Body of pancreas (tissue), 4 donors: ENCODE measurements around the gene TSGA10IP. TPM values are rescaled to one million over a fixed set of nuclear protein-coding genes. Genes with fewer than 3 reads are reported as not detected.

Source experiments
- ATAC-seq: fragments of 150-250 bp; one replicate; pipeline ENCODE4 v1.9.1; 2016
- DNase-seq, 4 donors: peaks; one replicate each; pipeline ENCODE4 v3.0.0-alpha.2; 2019
- H3K27ac ChIP-seq, 4 donors: fragments of 200-600 bp; sonication (generic); 1 replicate in 3 of 4; 2 replicates in 1 of 4; pipeline versions ENCODE4 v1.5.1 to v1.6.1; 2016 to 2019; ENCODE audit warnings: mild to moderate bottlenecking in 1 of 4, mixed read lengths in 1 of 4, moderate library complexity in 1 of 4
- H3K27me3 ChIP-seq, 2 donors: fragments of 200-600 bp; sonication (generic); one replicate each; pipeline ENCODE4 v1.6.0; 2016; ENCODE audit warnings: mild to moderate bottlenecking in 1 of 2
- H3K36me3 ChIP-seq, 2 donors: fragments of 200-600 bp; sonication (generic); replicated peaks in 1 of 2; 2 replicates each; pipeline ENCODE4 v1.5.1; 2016; ENCODE audit warnings: low read depth in 2 of 2; ENCODE audit not compliant: insufficient read depth in 1 of 2
- H3K4me1 ChIP-seq: fragments of 200-600 bp; sonication (generic); one replicate; pipeline ENCODE4 v1.6.0; 2016
- H3K4me3 ChIP-seq, 2 donors: fragments of 200-600 bp; sonication (generic); 1 replicate in 1 of 2; 2 replicates in 1 of 2; pipeline ENCODE4 v1.5.1; 2016 to 2019
- H3K9me3 ChIP-seq, 3 donors: fragments of 200-600 bp; sonication (generic); 1 replicate in 2 of 3; 2 replicates in 1 of 3; pipeline ENCODE4 v1.5.1; 2016
- POLR2A ChIP-seq, 3 donors: fragments of 450-650 bp; IDR thresholded peaks; one replicate each; pipeline ENCODE4 v1.6.1; 2016; ENCODE audit warnings: antibody characterized with exemption in 3 of 3, mild to moderate bottlenecking in 2 of 3
- WGBS, 2 donors: methylation state at CpG; one replicate each; pipeline ENCODE4 v1.1.5; 2017; 5-methylcytosine and 5-hydroxymethylcytosine counted together
- intact Hi-C: fragments of 100-400 bp; cut with DNase I; formaldehyde crosslinking; loops from one replicate; pipeline ENCODE4 v1.15.1; 2023
- total RNA-seq, 2 donors: library from RNA; depleted of rRNA; stranded (reverse); fragments of >200 nt; gene quantifications; one replicate each; pipeline ENCODE4 v1.1.0, GENCODE V29; 2016
- TF ChIP-seq, protein P1 (sequence below), 7 experiments: fragments of 450-650 bp in 4 of 7; fragments of 200-600 bp in 3 of 7; sonication (generic) in 3 of 7; IDR thresholded peaks; one replicate each; pipeline ENCODE4 v1.5.1; 2016 to 2019; ENCODE audit warnings: antibody characterized with exemption in 7 of 7

TSGA10IP gene
- total RNA-seq, 2 donors from 2014 or later: not detected

DNA sequence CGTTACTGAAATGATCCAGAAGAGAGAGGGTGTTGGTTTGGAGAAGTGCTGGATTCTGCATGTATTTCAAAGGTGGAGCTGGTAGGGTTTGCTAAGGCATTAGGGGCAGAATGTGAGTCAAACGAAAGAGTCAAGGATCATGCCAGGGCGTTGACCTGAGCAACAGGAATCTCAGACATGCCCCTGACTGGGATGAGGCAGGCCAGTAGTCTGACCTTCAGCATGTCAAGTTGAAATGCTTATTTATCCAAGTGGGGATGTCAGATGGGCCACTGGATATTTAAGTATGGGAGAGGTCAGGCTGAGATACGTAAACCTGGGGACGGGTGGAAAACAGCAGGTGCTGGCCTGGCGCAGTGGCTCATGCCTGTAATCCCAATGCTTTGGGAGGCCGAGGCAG is 2.7 kb upstream of the TSGA10IP start:
- 77 to 80% methylated on average over 7 of the region's 7 CpGs for WGBS, 2 donors
- Histone ChIP-seq H3K9me3 (no peaks in the 10 kb centered on the region), H3K36me3 (no peaks in the 10 kb centered on the region), H3K27me3 (no peaks in the 10 kb centered on the region), H3K4me3 (no peak overlapping the region), H3K27ac (no peak overlapping the region), H3K4me1 (no peaks in the 10 kb centered on the region)
- intact Hi-C loops: no loop called here
- DNase-seq (no peak), ATAC-seq (no peak)
- TF ChIP-seq POLR2A (IDR thresholded peaks at IDR 0.05): no peak
- TF ChIP-seq, protein P1, sequence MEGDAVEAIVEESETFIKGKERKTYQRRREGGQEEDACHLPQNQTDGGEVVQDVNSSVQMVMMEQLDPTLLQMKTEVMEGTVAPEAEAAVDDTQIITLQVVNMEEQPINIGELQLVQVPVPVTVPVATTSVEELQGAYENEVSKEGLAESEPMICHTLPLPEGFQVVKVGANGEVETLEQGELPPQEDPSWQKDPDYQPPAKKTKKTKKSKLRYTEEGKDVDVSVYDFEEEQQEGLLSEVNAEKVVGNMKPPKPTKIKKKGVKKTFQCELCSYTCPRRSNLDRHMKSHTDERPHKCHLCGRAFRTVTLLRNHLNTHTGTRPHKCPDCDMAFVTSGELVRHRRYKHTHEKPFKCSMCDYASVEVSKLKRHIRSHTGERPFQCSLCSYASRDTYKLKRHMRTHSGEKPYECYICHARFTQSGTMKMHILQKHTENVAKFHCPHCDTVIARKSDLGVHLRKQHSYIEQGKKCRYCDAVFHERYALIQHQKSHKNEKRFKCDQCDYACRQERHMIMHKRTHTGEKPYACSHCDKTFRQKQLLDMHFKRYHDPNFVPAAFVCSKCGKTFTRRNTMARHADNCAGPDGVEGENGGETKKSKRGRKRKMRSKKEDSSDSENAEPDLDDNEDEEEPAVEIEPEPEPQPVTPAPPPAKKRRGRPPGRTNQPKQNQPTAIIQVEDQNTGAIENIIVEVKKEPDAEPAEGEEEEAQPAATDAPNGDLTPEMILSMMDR (IDR thresholded peaks at IDR 0.05): no peak

DNA sequence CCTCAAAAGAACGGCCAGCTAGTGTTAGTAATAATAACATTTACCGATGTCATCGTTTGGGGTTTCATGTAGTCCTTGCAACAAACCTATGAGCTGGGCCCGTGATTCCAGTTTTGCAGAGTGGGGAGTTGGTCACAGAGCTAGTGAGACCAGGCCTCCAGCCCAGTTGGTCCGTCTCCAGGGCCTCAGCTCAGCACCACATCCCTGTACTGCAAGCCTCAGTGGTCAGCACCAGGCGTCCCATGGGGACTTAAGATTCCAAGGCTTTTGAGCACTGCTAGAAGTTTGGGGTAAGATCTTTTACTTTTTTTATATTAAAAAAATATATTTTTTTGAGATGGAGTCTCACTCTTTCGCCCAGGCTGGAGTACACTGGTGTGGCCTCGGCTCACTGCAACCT is 1.1 kb upstream of the TSGA10IP start:
- no peak for ATAC-seq
- WGBS, 2 donors: 80 to 84% methylated on average over 8 of the region's 8 CpGs

DNA sequence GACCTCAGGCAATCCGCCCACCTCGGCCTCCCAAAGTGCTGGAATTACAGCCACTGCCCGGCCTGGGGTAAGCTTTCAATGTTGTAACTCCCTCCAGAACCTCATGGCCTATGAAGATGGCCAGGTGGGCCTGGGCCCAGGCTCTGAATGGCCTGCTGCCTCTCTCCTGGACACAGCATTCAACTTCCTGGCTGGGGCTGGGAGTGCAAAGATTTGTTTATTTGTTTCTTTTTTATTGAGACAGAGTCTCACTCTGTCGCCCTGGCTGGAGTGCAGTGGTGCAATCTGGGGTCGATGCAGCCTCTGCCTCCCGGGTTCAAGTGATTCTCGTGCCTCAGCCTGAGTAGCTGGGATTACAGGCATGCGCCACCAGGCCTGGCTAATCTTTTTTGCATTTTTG is 513 bp upstream of the TSGA10IP start:
- Histone ChIP-seq H3K9me3 (no peaks in the 10 kb centered on the region), H3K4me3 (no peak overlapping the region), H3K27me3 (no peaks in the 10 kb centered on the region), H3K27ac (no peak overlapping the region), H3K4me1 (no peaks in the 10 kb centered on the region), H3K36me3 (no peaks in the 10 kb centered on the region)
- intact Hi-C loops: no loop called here
- ATAC-seq (no peak), DNase-seq (no peak)
- TF ChIP-seq, protein P1 (IDR thresholded peaks at IDR 0.05): no peak
- TF ChIP-seq POLR2A (IDR thresholded peaks at IDR 0.05): no peak
- 75 to 91% methylated on average over 4 to 8 of the region's 8 CpGs for WGBS, 2 donors

More for the DNA sequence above, 1.1 kb upstream of the TSGA10IP start:
- Histone ChIP-seq H3K9me3 (no peaks in the 10 kb centered on the region), H3K4me3 (no peak overlapping the region), H3K27ac (no peak overlapping the region), H3K4me1 (no peaks in the 10 kb centered on the region), H3K36me3 (no peaks in the 10 kb centered on the region), H3K27me3 (no peaks in the 10 kb centered on the region)
- intact Hi-C loops: no loop called here
- no peak for DNase-seq
- no peak for TF ChIP-seq POLR2A (IDR thresholded peaks at IDR 0.05)
- TF ChIP-seq, protein P1 (IDR thresholded peaks at IDR 0.05): no peak

DNA sequence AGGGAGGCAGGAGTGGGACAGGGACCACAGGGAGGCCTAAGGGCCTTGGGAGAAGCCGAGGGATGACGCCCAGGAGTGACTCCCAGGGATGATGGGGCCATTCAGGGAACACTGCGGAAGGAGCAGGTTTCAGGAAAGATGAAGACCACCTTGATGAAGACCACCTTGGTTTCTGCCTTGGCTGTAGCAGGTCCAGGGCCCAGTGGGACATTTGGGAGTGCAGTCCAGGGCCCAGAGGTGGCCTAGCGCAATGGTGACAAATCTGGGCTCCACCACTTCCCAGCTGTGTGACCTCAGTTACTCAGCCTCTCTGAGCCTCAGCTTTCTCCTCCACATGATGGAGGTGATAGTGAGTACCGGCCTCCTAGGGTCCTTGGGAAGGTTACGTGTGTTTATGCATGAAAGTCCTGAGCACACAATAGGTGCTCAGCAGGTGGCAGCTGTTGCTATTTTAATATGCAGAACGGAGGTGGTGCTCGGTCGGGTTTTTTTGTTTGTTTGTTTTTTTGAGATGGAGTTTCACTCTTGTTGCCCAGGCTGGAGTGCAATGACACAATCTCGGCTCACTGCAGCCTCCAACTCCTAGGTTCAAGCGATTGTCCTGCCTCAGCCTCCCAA is 770 bp downstream of the TSGA10IP start:
- Histone ChIP-seq H3K4me1 (no peaks in the 10 kb centered on the region), H3K27ac (no peak overlapping the region), H3K9me3 (no peaks in the 10 kb centered on the region), H3K36me3 (no peaks in the 10 kb centered on the region), H3K27me3 (no peaks in the 10 kb centered on the region), H3K4me3 (no peak overlapping the region)
- 78 to 81% methylated on average over 10 to 11 of the region's 11 CpGs for WGBS, 2 donors
- intact Hi-C loops: no loop called here
- no peak for ATAC-seq
- TF ChIP-seq, protein P1 (IDR thresholded peaks at IDR 0.05): no peak
- TF ChIP-seq POLR2A (IDR thresholded peaks at IDR 0.05): no peak
- DNase-seq: no peak

DNA sequence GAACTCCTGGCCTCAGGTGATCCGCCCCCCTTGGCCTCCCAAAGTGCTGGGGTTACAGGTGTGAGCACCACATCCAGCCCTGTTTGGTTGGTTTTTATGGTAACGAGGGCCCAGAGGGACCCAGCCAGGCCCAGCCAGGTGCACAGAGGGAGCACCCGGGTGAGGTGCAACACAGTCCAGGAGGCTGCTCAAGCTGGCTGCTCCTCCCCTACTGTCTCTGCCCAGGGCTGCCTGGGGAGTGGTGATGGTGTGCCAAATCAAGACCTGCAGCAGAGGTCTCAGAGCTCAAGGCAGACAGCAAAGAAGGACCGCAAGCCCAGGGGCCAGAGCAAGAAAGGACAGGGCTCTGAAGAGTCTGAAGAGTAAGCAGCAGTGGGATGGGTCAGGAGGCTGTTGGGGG is 1.4 kb downstream of the TSGA10IP start:
- Histone ChIP-seq H3K9me3 (no peaks in the 10 kb centered on the region), H3K27ac (no peak overlapping the region), H3K36me3 (no peaks in the 10 kb centered on the region), H3K4me1 (no peaks in the 10 kb centered on the region), H3K27me3 (no peaks in the 10 kb centered on the region), H3K4me3 (no peak overlapping the region)
- ATAC-seq: no peak
- intact Hi-C loops: no loop called here
- TF ChIP-seq, protein P1 (IDR thresholded peaks at IDR 0.05): no peak
- no peak for TF ChIP-seq POLR2A (IDR thresholded peaks at IDR 0.05)
- no peak for DNase-seq
- 75 to 100% methylated on average over 1 to 3 of the region's 4 CpGs for WGBS, 2 donors
